GOT3 (cell line): Measurements from ENCODE around the gene ITPR1.

Experiments used
- DNase-seq: peaks from one replicate; lab custom pipeline; 2025; ENCODE audit warnings: mixed read lengths; lab: John Stamatoyannopoulos, UW

Gene ITPR1

DNA sequence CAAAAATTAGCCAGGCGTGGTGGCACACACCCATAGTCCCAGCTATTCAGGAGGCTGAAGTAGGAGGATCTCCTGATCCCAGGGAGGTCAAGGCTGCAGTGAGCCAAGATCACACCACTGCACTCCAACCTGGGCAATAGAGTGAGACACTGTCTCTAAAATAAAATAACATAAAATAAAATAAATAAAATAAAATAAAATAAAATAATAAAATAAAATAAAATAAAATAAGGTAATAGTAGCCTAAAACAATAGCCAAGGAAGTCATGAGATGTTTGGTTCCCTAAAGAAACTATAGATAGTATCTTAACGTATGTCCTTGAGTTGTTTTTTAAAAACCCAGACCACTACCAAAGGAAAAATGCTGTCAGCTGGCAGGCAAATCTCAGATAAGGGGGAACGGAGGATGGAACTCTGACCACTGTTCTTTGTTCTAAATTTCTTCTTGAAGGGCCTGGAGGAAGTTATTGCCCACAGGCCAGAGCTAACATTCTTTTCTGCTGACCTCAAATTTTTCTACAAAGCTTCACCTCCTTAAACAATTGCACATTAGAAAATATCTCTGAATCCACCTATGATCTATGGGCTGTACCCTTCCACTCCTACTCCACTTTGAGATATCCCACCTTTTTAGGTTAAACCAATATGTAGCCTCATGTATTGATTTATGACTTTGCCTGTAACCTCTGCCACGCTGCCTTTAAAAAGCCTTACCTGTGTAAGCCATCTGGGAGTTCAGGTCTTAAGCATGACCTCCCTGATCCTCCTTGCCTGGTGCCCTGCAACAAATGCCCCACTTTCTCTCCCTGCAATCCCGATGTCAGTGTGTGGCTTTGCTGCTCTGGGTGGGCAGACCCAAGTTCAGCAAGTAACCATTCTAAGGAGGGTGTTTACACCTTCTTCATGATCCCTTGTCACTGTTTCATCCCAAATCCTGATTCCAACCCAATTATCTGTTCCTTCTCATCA lies 359.9 kb downstream of the ITPR1 start:
- no peak for DNase-seq

GRCh38 chr3:4853749-4854140 lies 360.6 kb downstream of the ITPR1 start:
- no peak for DNase-seq

- no peak for DNase-seq
These were observed 362.5 kb downstream of the ITPR1 start for GRCh38 chr3:4855676-4856075.

DNA sequence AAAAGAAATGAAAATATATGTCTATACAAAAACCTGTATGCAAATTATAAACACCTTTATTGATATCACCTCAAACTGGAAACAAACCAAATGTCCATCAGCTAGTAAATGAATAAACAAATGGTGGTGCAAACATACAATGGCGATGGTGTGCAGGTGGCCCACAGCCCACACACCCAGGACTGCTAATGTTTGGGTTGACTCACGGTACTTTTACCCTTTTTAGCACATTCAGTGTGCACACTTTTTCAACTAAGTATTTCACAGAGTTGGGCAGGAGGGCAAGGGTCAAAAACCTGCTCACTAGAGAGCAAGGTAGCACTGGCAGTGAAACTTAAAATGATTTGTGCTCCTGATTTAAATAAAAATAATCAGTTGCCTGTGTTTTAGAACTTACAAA lies 363.0 kb downstream of the ITPR1 start:
- no peak for DNase-seq

- DNase-seq, result no peak
These were observed 363.4 kb downstream of the ITPR1 start for GRCh38 chr3:4856564-4856963.

- DNase-seq, result no peak
These were observed 363.8 kb downstream of the ITPR1 start for GRCh38 chr3:4856986-4857385.

- no peak for DNase-seq
These were observed 366.6 kb downstream of the ITPR1 start for GRCh38 chr3:4859788-4860187.

DNA sequence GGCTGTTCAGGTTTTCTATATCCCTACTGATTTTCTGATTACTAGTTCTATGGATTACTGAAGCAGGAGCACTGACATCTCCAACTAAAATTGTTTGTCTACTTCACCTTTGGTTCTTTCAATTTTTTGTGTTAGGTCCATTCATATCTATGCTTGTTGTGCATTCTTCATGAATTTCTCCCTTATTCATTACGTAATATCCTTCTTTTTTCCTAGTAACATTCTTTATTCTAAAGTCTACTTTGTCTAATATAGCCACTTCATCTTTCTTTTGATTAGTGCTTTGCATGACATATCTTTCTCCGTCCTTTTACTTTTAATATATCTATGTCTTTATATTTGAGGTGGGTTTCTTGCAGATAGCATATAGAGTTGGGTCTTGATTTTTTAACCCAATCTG lies 369.8 kb downstream of the ITPR1 start:
- no peak for DNase-seq

- no peak for DNase-seq
These were observed 371.4 kb downstream of the ITPR1 start for GRCh38 chr3:4864503-4864902.

GRCh38 chr3:4865714-4866113 lies 372.6 kb downstream of the ITPR1 start:
- no peak for DNase-seq

DNA sequence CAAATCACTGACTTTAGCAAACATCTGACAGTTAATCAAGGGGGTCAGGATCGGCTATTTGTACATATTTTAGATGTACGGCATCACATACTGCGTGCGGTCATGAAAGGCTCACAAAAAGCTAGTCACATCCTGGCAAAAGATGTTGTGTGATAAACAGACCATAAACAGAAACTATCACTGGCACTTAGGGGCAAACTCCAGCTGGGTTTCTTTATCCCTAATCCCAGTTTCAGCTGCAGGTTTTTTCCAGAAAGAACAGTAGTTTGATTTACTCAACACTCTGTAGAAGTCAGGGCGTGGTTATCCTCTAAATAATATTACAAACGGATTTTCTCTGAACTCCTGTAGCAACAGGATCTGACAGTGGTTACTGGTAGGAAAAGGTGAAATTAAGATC lies 373.7 kb downstream of the ITPR1 start:
- DNase-seq, result no peak

DNA sequence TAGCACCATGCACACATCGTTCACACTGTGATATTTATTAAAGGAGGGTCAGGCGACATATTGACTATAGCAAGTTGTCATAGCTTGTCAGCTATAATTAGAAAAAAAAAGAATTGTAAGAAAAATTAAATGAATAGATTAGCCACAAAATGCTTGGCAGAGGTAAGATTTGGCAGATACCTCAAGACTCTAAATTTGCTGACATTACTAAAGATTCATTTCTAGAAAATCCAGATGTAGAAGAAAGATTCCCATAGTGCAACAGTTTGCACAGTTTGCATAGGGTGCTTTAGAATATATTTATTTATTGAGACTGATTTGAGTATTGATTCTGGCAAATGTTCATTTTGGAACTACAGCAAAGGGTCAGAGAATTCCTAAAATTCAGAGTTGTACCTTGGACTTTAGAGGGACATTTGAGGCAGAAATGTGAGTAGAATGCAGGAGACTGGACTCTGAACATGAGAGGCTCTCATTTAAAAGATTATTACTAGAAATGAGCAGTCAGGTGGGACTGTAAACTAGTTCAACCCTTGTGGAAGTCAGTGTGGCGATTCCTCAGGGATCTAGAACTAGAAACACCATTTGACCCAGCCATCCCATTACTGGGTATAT lies 384.1 kb downstream of the ITPR1 start:
- no peak for DNase-seq

DNA sequence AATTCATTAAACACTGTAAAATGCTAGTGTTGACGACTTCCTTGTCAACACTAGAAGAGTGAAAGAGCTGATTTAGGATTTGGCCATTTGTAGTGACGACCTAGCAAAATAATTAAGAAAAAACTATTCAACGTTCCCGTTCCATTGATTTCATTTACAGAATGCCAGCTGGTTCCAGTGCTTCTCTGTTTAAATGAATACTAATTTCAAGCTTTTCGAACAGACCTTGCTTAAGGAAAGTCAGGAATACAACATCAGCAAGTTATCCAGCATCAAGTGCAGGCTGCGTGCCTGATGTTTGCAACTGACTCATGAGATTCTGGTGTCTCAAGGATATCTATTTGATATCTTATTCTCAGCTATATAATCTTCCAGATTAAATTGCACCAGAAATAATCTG lies 387.7 kb downstream of the ITPR1 start:
- DNase-seq, result no peak

GRCh38 chr3:4882548-4882947 lies 389.4 kb downstream of the ITPR1 start:
- no peak for DNase-seq

DNA sequence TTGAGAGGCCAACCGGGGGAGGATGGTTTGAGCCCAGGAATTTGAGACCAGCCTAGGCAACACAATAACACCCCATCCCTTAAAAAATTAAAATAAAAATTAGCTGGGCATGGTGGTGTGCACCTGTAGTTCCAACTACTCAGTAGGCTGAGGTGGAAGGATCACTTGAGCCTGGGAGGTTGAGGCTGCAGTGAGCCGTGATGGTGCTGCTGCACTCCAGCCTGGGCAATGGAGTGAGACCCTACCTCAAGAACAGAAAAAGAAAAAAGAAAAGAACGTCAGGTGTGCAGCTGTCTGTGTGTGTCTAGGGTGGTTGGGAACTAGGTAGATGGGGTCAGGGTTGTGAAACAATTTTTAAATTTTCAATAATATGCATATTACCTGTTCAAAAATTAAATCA lies 389.9 kb downstream of the ITPR1 start:
- no peak for DNase-seq

GRCh38 chr3:4884888-4885287 lies 391.7 kb downstream of the ITPR1 start:
- no peak for DNase-seq

DNA sequence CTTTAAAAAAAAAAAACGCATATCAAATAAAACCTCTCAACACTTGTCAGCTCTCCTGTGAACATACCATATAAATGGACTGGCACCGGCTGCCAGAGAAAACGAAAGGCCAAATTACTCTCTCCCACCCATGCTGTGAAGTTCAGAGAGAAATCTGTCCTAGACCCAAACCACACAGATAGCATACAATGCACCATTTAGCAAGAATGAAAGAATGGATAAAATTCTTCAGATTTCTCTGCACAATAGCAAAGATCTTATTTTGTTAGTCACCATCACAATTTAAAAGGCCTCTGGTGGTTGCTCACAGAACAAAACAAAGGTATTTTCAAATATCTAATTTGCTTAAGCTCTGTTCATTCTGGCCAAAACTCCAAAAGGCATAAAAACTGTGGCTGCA lies 392.2 kb downstream of the ITPR1 start:
- DNase-seq, result no peak

GRCh38 chr3:4886448-4886847 lies 393.3 kb downstream of the ITPR1 start:
- DNase-seq, result no peak

- no peak for DNase-seq
These were observed 394.0 kb downstream of the ITPR1 start for GRCh38 chr3:4887177-4887576.

DNA sequence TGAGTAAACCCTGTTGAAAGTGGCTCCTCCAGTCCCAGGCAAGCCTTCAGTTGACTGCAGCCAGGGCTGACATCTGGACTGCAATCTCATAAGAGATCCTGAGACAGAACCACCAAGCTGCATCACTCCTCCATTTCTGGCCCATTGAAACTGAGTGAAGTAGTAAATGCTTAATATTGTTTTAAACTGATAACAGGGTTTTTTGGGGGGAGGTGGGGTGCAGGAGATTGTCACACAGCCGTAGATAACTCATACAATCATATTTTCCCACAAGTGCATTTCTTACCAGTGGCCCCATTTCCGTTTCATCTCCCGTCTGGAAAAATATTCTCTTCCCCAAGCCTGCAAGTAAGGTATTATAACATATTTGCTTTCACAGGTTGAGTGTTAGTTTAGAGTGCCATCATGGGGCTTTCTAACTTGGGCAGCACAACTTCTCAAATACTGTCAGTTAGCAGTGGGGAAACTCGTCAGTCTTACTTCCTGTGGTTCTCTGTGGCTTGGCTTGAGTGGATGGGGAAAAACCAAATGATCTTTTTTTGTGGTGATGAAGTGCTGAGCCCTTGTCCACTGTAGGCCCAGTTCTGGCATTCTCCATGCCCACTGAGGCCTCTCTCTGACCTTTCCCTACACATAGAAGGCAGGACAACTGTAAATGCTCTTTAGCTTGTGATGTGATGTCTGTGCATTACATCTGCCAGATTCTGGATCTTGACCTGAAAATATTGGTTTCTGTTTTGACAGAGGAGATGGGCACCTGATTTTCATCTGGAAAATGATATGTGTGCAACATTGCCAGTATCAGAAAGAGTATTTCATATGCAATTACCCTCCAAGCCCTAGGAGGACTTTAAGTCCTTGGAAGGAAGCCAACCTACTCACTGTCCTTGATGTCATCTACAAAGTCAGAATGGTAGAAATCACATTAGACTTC lies 396.0 kb downstream of the ITPR1 start:
- DNase-seq, result no peak

GRCh38 chr3:4889896-4890295 lies 396.7 kb downstream of the ITPR1 start:
- DNase-seq, result no peak

DNA sequence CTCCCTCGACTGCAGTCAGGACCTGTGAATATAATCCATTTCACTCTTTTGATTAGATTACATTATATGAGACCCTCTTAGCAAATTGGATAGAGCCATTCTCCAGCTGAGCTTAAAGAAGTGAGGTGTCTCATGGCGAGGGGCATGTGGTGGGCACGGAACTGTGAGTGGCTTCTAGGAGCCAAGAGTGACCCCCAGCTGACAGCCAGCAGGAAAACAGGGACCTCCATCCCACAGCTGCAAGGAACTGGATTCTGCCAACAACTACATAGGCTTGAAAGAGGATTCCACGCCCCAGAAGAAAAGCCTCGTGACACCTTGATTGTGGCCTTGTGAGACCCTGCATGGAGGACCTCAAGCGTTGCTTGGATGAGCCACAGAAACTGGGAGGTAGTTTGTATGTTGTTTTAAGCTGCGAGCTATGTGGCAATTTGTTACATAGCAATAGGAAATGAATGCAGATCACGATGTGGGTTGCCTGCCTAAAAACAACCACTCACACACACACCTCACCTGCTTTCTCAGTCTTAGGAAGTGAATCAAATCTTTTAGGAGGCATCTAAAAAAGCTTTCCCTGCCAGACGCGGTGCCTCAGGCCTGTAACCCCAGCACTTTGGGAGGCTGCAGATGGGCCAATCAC lies 401.9 kb downstream of the ITPR1 start:
- DNase-seq, result no peak
